NCI-H748 treated with DMSO at 0.1 percent for 48 hours (cell line): ENCODE measurements around the gene NAGS.
"Not testable (repeated sequence)": the region's sequence is repeated elsewhere in the genome, so short reads cannot be mapped to it uniquely, and the experiment has no call there.

Experiments used
- DNase-seq: peaks from one replicate; lab custom pipeline; 2025; lab: John Stamatoyannopoulos, UW

Gene NAGS

GRCh38 chr17:44004077-44004760 is at the start of gene NAGS:
Gene NAGS (plus strand): TSS chr17:44004622. CDS start chr17:44004664, 42 bp downstream.
- no peak for DNase-seq

- DNase-seq, result no peak
Measured at GRCh38 chr17:43956222-43956621, 48.2 kb upstream of the NAGS start.

GRCh38 chr17:43958748-43959352 is 45.6 kb upstream of the NAGS start:
- DNase-seq, result no peak

GRCh38 chr17:43961292-43961691 is 43.1 kb upstream of the NAGS start:
- DNase-seq, result not testable (repeated sequence)

GRCh38 chr17:43961954-43962353 is 42.5 kb upstream of the NAGS start:
- DNase-seq, result no peak

- no peak for DNase-seq
Measured at GRCh38 chr17:43962479-43962878, 41.9 kb upstream of the NAGS start.

GRCh38 chr17:43966276-43966675 is 38.1 kb upstream of the NAGS start:
- DNase-seq, result no peak

- no peak for DNase-seq
Measured at GRCh38 chr17:43967251-43967875, 37.1 kb upstream of the NAGS start.

- no peak for DNase-seq
Measured at GRCh38 chr17:43970366-43970765, 34.1 kb upstream of the NAGS start.

- DNase-seq, result not testable (repeated sequence)
Measured at GRCh38 chr17:43971436-43971835, 33.0 kb upstream of the NAGS start.

- DNase-seq, result not testable (repeated sequence)
Measured at GRCh38 chr17:43972444-43973212, 31.8 kb upstream of the NAGS start.

- no peak for DNase-seq
Measured at GRCh38 chr17:43974382-43975266, 29.8 kb upstream of the NAGS start.

- DNase-seq, result no peak
Measured at GRCh38 chr17:43975898-43976297, 28.5 kb upstream of the NAGS start.

GRCh38 chr17:43976963-43977837 is 27.2 kb upstream of the NAGS start:
- DNase-seq, result no peak

- DNase-seq, result no peak
Measured at GRCh38 chr17:43978078-43978477, 26.3 kb upstream of the NAGS start.

- no peak for DNase-seq
Measured at GRCh38 chr17:43979011-43979410, 25.4 kb upstream of the NAGS start.

GRCh38 chr17:43979671-43980070 is 24.8 kb upstream of the NAGS start:
- DNase-seq, result no peak

- no peak for DNase-seq
Measured at GRCh38 chr17:43982171-43982570, 22.3 kb upstream of the NAGS start.

- DNase-seq, result no peak
Measured at GRCh38 chr17:43983196-43983514, 21.3 kb upstream of the NAGS start.

- no peak for DNase-seq
Measured at GRCh38 chr17:43983515-43984411, 20.7 kb upstream of the NAGS start.
